BLaER1 treated with 17β-estradiol and CSF1 and Interleukin-3, amounts not matched to agents 10 nM and 100 nM (cell line): ENCODE results near the gene GLB1L2.
"Not testable (repeated sequence)": the region's sequence is repeated elsewhere in the genome, so short reads cannot be mapped to it uniquely, and the experiment has no call there.

ENCODE experiments used
- H3K27ac ChIP-seq, 11 experiments: shearing (Covaris generic); formaldehyde crosslinking; 2 replicates each; pipeline ENCODE4 v1.8.1; 2022
- H3K27me3 ChIP-seq, 11 experiments: shearing (Covaris generic); formaldehyde crosslinking; 2 replicates each; pipeline ENCODE4 v1.8.1; 2022
- H3K36me3 ChIP-seq, 11 experiments: shearing (Covaris generic); formaldehyde crosslinking; 2 replicates each; pipeline ENCODE4 v1.8.1; 2022
- H3K4me1 ChIP-seq, 10 experiments: shearing (Covaris generic); formaldehyde crosslinking; 2 replicates each; pipeline ENCODE4 v1.8.1; 2022
- H3K4me2 ChIP-seq, 11 experiments: shearing (Covaris generic); formaldehyde crosslinking; 2 replicates each; pipeline ENCODE4 v1.8.1; 2022
- H3K4me3 ChIP-seq, 10 experiments: shearing (Covaris generic); formaldehyde crosslinking; 2 replicates each; pipeline ENCODE4 v1.8.1; 2022
- H3K9ac ChIP-seq, 11 experiments: shearing (Covaris generic); formaldehyde crosslinking; 2 replicates each; pipeline ENCODE4 v1.8.1; 2022
- H3K9me3 ChIP-seq, 11 experiments: shearing (Covaris generic); formaldehyde crosslinking; replicated peaks in 1 of 11; 2 replicates each; pipeline ENCODE4 v1.8.1; 2022
- H4K20me1 ChIP-seq, 11 experiments: shearing (Covaris generic); formaldehyde crosslinking; 2 replicates each; pipeline ENCODE4 v1.8.1; 2022
- Cebpa-rat ChIP-seq, 11 experiments: shearing (Covaris generic); IDR thresholded peaks; 2 replicates each; pipeline ENCODE4 v1.8.1; 2022

GLB1L2 gene

GRCh38 chr11:134343646-134344045 is 11.9 kb downstream of the GLB1L2 start:
- no peaks in the 10 kb centered on the region for H3K36me3 ChIP-seq
- H3K9ac ChIP-seq, result no peak overlapping the region
- peaks cover 7 to 20% (median 13%) of the 10 kb centered on the region in 10 experiments; a peak in 18 of 20 replicates for H3K4me1 ChIP-seq
- no peaks in the 10 kb centered on the region for H4K20me1 ChIP-seq
- no peak overlapping the region for H3K27ac ChIP-seq
- H3K4me3 ChIP-seq, result no peak overlapping the region
- no peaks in the 10 kb centered on the region for H3K9me3 ChIP-seq
- H3K27me3 ChIP-seq, result no peaks in the 10 kb centered on the region
- peak overlapping the region in 3 of 11 experiments; percentile 4 to 51 (median 25); a peak in 5 of 22 replicates for H3K4me2 ChIP-seq
- no peak for TF ChIP-seq Cebpa-rat (IDR thresholded peaks at IDR 0.05)

DNA sequence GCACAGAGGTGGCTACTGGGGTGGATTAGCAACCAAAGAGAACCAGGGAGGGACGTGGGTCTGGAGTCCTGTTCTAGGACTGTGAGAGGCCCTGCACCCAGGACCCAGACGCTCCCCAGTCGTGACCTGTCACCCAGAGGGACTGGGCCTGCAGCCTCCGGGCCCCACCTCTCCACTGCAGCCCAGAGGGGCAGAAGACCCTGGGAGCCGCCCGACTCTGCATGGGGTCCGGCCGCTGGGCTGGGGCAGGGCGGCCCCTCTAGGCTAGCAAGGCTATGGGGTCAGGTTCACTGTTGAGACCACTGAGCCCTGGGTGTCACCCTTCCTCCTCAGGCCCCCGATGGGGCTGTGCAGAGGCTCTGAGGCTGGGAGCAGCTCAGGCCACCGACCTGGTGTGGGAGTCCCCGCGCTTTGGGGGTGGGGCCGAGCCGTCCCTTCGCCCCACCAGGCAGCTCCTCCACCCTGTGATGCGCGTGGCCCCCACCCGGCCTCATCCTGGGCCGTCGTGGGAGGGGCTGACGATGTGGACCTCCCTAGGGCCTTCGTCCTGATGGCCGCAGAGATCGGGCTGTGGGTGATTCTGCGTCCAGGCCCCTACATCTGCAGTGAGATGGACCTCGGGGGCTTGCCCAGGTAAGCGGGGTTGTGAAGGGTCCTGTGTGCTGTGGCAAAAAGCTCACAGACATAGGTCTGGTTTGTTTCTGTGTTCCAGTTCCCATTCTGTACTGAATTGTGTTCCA is 12.9 kb downstream of the GLB1L2 start:
- H3K36me3 ChIP-seq, H3K4me3 ChIP-seq, H3K9ac ChIP-seq, H4K20me1 ChIP-seq, H3K4me2 ChIP-seq, H3K27ac ChIP-seq, H3K27me3 ChIP-seq, H3K9me3 ChIP-seq: not testable (repeated sequence)
- peaks cover 15 to 27% (median 20%) of the 10 kb centered on the region in 10 experiments for H3K4me1 ChIP-seq

DNA sequence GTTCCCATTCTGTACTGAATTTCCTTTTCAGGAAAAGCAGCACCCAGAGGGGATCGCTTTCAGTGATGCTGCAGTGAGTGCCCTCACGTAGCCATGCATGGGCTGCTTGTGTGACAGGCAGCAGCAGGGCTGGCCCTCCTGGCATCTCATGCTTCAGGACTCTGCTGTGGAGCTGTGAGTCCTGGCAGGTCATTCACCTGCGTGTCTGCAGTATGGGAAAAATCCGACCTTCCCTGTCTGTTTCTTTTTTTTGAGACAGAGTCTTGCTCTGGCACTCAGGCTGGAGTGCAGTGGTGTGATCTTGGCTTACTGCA is 13.4 kb downstream of the GLB1L2 start:
- H3K9me3 ChIP-seq, result no peaks in the 10 kb centered on the region
- no peak overlapping the region for H3K27ac ChIP-seq
- no peak for TF ChIP-seq Cebpa-rat (IDR thresholded peaks at IDR 0.05)
- H4K20me1 ChIP-seq, result no peaks in the 10 kb centered on the region
- H3K36me3 ChIP-seq, result no peaks in the 10 kb centered on the region
- H3K9ac ChIP-seq, result no peak overlapping the region
- H3K27me3 ChIP-seq, result no peaks in the 10 kb centered on the region
- H3K4me2 ChIP-seq, result no peak overlapping the region
- H3K4me3 ChIP-seq, result no peak overlapping the region
- H3K4me1 ChIP-seq, result peaks cover 18 to 30% (median 23%) of the 10 kb centered on the region in 10 experiments

- H3K27me3 ChIP-seq, result no peaks in the 10 kb centered on the region
- H3K36me3 ChIP-seq, result no peaks in the 10 kb centered on the region
- no peak overlapping the region for H3K4me3 ChIP-seq
- no peaks in the 10 kb centered on the region for H3K9me3 ChIP-seq
- no peak for TF ChIP-seq Cebpa-rat (IDR thresholded peaks at IDR 0.05)
- peak overlapping the region in 10 of 11 experiments; percentile 11 to 65 (median 51); a peak in 18 of 22 replicates for H3K4me2 ChIP-seq
- no peak overlapping the region for H3K9ac ChIP-seq
- no peak overlapping the region for H3K27ac ChIP-seq
- no peaks in the 10 kb centered on the region for H4K20me1 ChIP-seq
- peaks cover 18 to 30% (median 23%) of the 10 kb centered on the region in 10 experiments for H3K4me1 ChIP-seq
Observed at GRCh38 chr11:134346101-134346975, 14.6 kb downstream of the GLB1L2 start.

- no peaks in the 10 kb centered on the region for H4K20me1 ChIP-seq
- H3K4me3 ChIP-seq, result no peak overlapping the region
- no peak overlapping the region for H3K27ac ChIP-seq
- no peak overlapping the region for H3K4me2 ChIP-seq
- H3K27me3 ChIP-seq, result no peaks in the 10 kb centered on the region
- H3K4me1 ChIP-seq, result peaks cover 18 to 30% (median 23%) of the 10 kb centered on the region in 10 experiments
- H3K9ac ChIP-seq, result no peak overlapping the region
- TF ChIP-seq Cebpa-rat (IDR thresholded peaks at IDR 0.05), result no peak
- H3K36me3 ChIP-seq, result no peaks in the 10 kb centered on the region
- no peaks in the 10 kb centered on the region for H3K9me3 ChIP-seq
Observed at GRCh38 chr11:134346976-134347350, 15.2 kb downstream of the GLB1L2 start.

- no peak overlapping the region for H3K4me3 ChIP-seq
- no peak for TF ChIP-seq Cebpa-rat (IDR thresholded peaks at IDR 0.05)
Observed at GRCh38 chr11:134347441-134347840, 15.7 kb downstream of the GLB1L2 start.

DNA sequence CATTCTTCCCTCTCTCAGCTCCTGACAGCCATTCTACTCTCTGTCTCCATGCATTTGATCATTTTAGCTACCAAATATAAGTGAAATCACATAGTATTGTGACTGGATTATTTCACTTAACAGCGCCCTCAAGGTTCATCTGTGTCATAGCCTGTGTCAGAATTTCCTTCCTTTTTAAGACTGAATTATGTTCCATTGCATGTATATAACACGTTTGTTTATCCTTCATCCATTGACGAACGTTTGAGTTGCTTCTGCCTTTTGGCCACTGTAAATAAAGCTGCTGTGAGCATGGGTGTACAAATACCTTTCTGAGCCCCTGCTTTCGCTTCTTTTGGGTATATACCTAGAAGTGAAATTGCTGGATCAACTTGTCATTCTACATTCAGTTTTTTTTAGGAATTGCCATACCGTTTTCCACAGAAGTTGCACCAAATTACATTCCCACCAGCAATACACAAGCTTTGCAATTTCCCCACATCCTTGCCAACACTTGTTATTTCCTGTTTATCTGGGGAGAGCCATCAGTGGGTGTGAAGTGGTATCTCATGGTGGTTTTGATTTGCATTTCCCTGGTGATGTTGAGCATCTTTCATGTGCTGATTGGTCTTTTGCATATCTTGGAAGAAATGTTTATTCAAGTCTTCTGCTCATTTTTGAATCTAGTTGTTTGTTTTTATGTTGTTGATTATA is 17.5 kb downstream of the GLB1L2 start:
- no peak overlapping the region for H3K4me3 ChIP-seq
- H3K27me3 ChIP-seq, result no peaks in the 10 kb centered on the region

More at GRCh38 chr11:134347441-134347840, 15.7 kb downstream of the GLB1L2 start:
- no peak overlapping the region for H3K27ac ChIP-seq
- H3K9ac ChIP-seq, result no peak overlapping the region
- peaks cover 18 to 30% (median 23%) of the 10 kb centered on the region in 10 experiments for H3K4me1 ChIP-seq
- H3K27me3 ChIP-seq, result no peaks in the 10 kb centered on the region
- H4K20me1 ChIP-seq, result no peaks in the 10 kb centered on the region
- H3K4me2 ChIP-seq, result no peak overlapping the region
- no peaks in the 10 kb centered on the region for H3K9me3 ChIP-seq
- no peaks in the 10 kb centered on the region for H3K36me3 ChIP-seq

GRCh38 chr11:134349802-134350355 is 18.1 kb downstream of the GLB1L2 start:
- Histone ChIP-seq H3K27ac (no peak overlapping the region; a peak in 1 of 22 replicates), H4K20me1 (no peaks in the 10 kb centered on the region), H3K4me2 (peak overlapping the region in 8 of 11 experiments; percentile 6 to 46 (median 26); a peak in 7 of 22 replicates), H3K4me3 (no peak overlapping the region), H3K27me3 (no peaks in the 10 kb centered on the region), H3K9me3 (peaks cover 4 to 14% (median 11%) of the 10 kb centered on the region in 11 experiments; a peak in 14 of 22 replicates), H3K4me1 (peaks cover 11 to 26% (median 19%) of the 10 kb centered on the region in 10 experiments), H3K36me3 (no peaks in the 10 kb centered on the region), H3K9ac (no peak overlapping the region)
- TF ChIP-seq Cebpa-rat (IDR thresholded peaks at IDR 0.05), result no peak

More for the DNA sequence above, 17.5 kb downstream of the GLB1L2 start:
- Histone ChIP-seq H3K36me3 (no peaks in the 10 kb centered on the region), H3K9ac (no peak overlapping the region), H3K4me1 (peaks cover 10 to 26% (median 18%) of the 10 kb centered on the region in 10 experiments; a peak in 19 of 20 replicates), H3K9me3 (peaks cover 4 to 14% (median 11%) of the 10 kb centered on the region in 11 experiments; a peak in 14 of 22 replicates), H4K20me1 (no peaks in the 10 kb centered on the region), H3K4me2 (peak overlapping the region in 10 of 11 experiments; percentile 6 to 46 (median 24); a peak in 10 of 22 replicates), H3K27ac (peak overlapping the region in 1 of 11 experiments; percentile 22; a peak in 2 of 22 replicates)
- TF ChIP-seq Cebpa-rat (IDR thresholded peaks at IDR 0.05), result no peak
